MM.1S (cell line): ENCODE data around the gene HS3ST6.

ENCODE experiments used
- DNase-seq: peaks from one replicate; pipeline ENCODE4 v3.0.0-alpha.2; 2015
- H2AFZ ChIP-seq: fragments of 300-600 bp; sonication (generic); 2 replicates; pipeline ENCODE4 v1.6.0; 2016; ENCODE audit warnings: antibody characterized with exemption, low read length
- H3F3A ChIP-seq: fragments of 300-600 bp; sonication (generic); 2 replicates; pipeline ENCODE4 v1.6.1; 2016; ENCODE audit warnings: mild to moderate bottlenecking, antibody characterized with exemption, low read length, moderate library complexity, mixed read lengths; ENCODE audit not compliant: insufficient read depth
- H3K27ac ChIP-seq: fragments of 300-600 bp; sonication (generic); 2 replicates; pipeline ENCODE4 v1.5.1; 2016; ENCODE audit warnings: mild to moderate bottlenecking, low read length
- H3K27me3 ChIP-seq: fragments of 300-600 bp; sonication (generic); replicated peaks from 2 replicates; pipeline ENCODE4 v1.6.0; 2016; ENCODE audit warnings: low read length; ENCODE audit not compliant: insufficient read depth
- H3K36me3 ChIP-seq: fragments of 300-600 bp; sonication (generic); replicated peaks from 2 replicates; pipeline ENCODE4 v1.6.1; 2016; ENCODE audit warnings: mild to moderate bottlenecking, low read length, mixed read lengths; ENCODE audit not compliant: insufficient read depth
- H3K4me1 ChIP-seq: fragments of 300-600 bp; sonication (generic); 2 replicates; pipeline ENCODE4 v1.6.1; 2016; ENCODE audit warnings: low read length, mixed read lengths
- H3K4me2 ChIP-seq: fragments of 300-600 bp; sonication (generic); 2 replicates; pipeline ENCODE4 v1.6.0; 2016; ENCODE audit warnings: low read depth, low read length
- H3K4me3 ChIP-seq: fragments of 300-600 bp; sonication (generic); 2 replicates; pipeline ENCODE4 v1.5.1; 2016; ENCODE audit warnings: low read length, mixed read lengths
- H3K79me2 ChIP-seq: fragments of 300-600 bp; sonication (generic); 2 replicates; pipeline ENCODE4 v1.6.1; 2016; ENCODE audit warnings: mixed run types, low read length, mixed read lengths
- H3K9ac ChIP-seq: fragments of 300-600 bp; sonication (generic); 2 replicates; pipeline ENCODE4 v1.6.1; 2016; ENCODE audit warnings: low read length, mixed read lengths
- H3K9me2 ChIP-seq: fragments of 300-600 bp; sonication (generic); replicated peaks from 2 replicates; pipeline ENCODE4 v1.6.1; 2016; ENCODE audit warnings: mild to moderate bottlenecking, low read length, mixed read lengths; ENCODE audit not compliant: insufficient read depth
- H3K9me3 ChIP-seq: fragments of 300-600 bp; sonication (generic); replicated peaks from 2 replicates; pipeline ENCODE4 v1.6.1; 2016; ENCODE audit warnings: mild to moderate bottlenecking, low read length, mixed read lengths; ENCODE audit not compliant: insufficient read depth
- H4K20me1 ChIP-seq: fragments of 300-600 bp; sonication (generic); 2 replicates; pipeline ENCODE4 v1.6.1; 2016; ENCODE audit warnings: mild to moderate bottlenecking, low read length, moderate library complexity, mixed read lengths; ENCODE audit not compliant: insufficient read depth
- EZH2 ChIP-seq: fragments of 300-600 bp; sonication (generic); optimal IDR thresholded peaks from 2 replicates; pipeline ENCODE3; 2017; ENCODE audit warnings: low read depth, mild to moderate bottlenecking, antibody characterized with exemption, low read length, mixed read lengths
- EZH2phosphoT487 ChIP-seq: fragments of 300-600 bp; sonication (generic); IDR thresholded peaks from 2 replicates; pipeline ENCODE4 v1.6.1; 2018; ENCODE audit warnings: antibody characterized with exemption, low read length
- TF ChIP-seq, protein P1 (sequence below): fragments of 300-600 bp; sonication (generic); IDR thresholded peaks from 2 replicates; pipeline ENCODE4 v1.5.1; 2016; ENCODE audit warnings: antibody characterized with exemption, low read length, mixed read lengths

Gene HS3ST6

DNA sequence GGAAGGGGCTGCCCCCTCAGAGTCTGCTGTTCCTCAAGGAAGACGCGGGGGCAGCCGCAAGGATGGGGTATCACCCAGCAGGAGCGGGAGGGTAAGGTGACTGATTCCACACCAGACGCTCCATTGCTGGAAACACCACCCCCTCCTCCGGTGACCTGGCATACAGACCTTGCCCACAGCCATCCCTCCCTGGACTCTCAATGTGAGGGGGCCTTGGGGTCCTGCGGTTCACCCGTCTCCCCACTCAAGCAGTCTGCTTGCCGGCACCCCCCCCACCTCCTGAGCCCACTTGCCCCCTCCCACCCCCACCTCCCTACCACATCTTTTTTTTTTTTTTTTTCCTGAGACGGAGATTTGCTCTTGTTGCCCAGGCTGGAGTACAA lies 12.1 kb upstream of the HS3ST6 start:
- H2AFZ ChIP-seq: peak overlapping the region; percentile 97; the same call in 1 of the 2 replicates

DNA sequence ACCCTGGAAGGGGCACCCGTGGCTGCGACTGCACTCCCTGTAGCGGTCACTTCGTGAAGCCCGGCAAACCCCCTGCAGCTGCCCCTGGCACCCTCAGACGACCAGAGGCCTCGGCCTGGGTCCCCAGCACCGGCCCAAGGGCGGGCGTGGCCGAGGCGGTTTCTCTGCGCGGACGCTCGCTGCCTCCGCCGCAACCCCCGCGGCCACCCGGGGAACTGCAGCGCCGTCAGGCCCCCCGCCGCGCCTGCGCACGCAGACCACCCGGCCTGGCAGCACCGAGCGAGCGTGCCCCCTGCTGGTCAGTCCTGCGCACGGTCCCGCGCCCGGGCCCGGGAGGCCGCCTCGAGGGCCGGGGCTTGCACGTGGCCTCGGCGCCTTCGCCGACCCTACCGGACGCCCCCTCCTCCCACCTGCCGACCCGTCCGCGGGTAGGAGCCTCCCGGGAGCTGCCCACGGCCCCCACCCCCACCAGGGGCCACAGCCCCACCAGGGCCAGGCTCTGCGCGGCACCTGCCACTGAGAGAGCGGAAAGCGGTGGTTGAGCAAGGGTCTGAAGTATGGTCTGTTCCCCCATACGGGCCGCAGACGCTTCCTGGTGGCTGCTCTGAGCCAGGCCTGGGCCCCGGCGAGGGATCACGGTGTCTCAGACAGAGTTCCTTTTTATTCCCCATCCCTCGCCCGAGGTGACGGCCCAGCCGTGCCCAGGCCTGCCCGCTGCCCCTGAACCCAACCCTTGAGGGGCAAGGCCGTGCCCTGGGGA lies 11.5 kb upstream of the HS3ST6 start:
- TF ChIP-seq EZH2: no peak
- TF ChIP-seq, protein P1, sequence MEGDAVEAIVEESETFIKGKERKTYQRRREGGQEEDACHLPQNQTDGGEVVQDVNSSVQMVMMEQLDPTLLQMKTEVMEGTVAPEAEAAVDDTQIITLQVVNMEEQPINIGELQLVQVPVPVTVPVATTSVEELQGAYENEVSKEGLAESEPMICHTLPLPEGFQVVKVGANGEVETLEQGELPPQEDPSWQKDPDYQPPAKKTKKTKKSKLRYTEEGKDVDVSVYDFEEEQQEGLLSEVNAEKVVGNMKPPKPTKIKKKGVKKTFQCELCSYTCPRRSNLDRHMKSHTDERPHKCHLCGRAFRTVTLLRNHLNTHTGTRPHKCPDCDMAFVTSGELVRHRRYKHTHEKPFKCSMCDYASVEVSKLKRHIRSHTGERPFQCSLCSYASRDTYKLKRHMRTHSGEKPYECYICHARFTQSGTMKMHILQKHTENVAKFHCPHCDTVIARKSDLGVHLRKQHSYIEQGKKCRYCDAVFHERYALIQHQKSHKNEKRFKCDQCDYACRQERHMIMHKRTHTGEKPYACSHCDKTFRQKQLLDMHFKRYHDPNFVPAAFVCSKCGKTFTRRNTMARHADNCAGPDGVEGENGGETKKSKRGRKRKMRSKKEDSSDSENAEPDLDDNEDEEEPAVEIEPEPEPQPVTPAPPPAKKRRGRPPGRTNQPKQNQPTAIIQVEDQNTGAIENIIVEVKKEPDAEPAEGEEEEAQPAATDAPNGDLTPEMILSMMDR: peak; percentile 93
- no peak for TF ChIP-seq EZH2phosphoT487
- Histone ChIP-seq H3K79me2 (no peaks in the 10 kb centered on the region), H3K9ac (peak overlapping the region; percentile 60; the same call in 1 of the 2 replicates), H2AFZ (peak overlapping the region; percentile 97), H4K20me1 (no peaks in the 10 kb centered on the region), H3K9me2 (no peaks in the 10 kb centered on the region), H3K4me1 (peaks cover 5% of the 10 kb centered on the region), H3K9me3 (no peaks in the 10 kb centered on the region), H3K27ac (no peak overlapping the region), H3K36me3 (no peaks in the 10 kb centered on the region), H3K27me3 (peaks cover 6% of the 10 kb centered on the region; the same call in 1 of the 2 replicates), H3K4me2 (peak overlapping the region; percentile 75), H3K4me3 (peak overlapping the region; percentile 73), H3F3A (no peaks in the 10 kb centered on the region)
- peak; percentile 88 for DNase-seq

More for the DNA sequence above, 12.1 kb upstream of the HS3ST6 start:
- H3K36me3 ChIP-seq: no peaks in the 10 kb centered on the region
- DNase-seq: no peak
- H3F3A ChIP-seq: no peaks in the 10 kb centered on the region
- H3K4me1 ChIP-seq: peaks cover 5% of the 10 kb centered on the region
- H3K9me3 ChIP-seq: no peaks in the 10 kb centered on the region
- H3K9ac ChIP-seq: no peak overlapping the region
- TF ChIP-seq EZH2: no peak
- TF ChIP-seq EZH2phosphoT487: no peak
- TF ChIP-seq, protein P1: no peak
- no peaks in the 10 kb centered on the region for H4K20me1 ChIP-seq
- H3K4me2 ChIP-seq: no peak overlapping the region
- H3K4me3 ChIP-seq: no peak overlapping the region
- H3K9me2 ChIP-seq: no peaks in the 10 kb centered on the region
- no peaks in the 10 kb centered on the region for H3K79me2 ChIP-seq
- H3K27ac ChIP-seq: no peak overlapping the region
- H3K27me3 ChIP-seq: 0 out of 2 replicates have a peak, but pooled peaks cover 3% of the 10 kb centered on the region

DNA sequence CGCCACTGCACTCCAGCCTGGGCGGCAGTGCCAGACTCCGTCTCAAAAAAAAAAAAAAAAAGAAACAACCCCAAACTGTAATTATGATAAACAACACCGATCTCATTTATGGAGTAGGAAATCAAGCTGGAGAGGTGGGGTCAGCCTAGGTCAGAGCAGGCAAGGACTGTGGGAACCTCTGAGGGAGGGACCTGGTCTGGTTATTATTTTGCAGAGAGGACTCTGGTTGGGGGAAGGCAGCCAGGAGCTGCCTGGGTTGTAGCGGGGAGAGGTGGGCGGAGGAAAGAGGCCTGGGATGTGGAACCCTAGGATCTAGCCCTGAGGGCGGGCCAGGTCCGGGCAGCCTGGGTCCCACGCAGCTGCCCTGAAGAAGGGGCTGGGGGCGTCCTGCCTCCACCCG lies 10.9 kb upstream of the HS3ST6 start:
- peak; percentile 31 for DNase-seq
- Histone ChIP-seq H3K36me3 (no peaks in the 10 kb centered on the region), H3K9me3 (no peaks in the 10 kb centered on the region), H3K27ac (no peak overlapping the region), H3K4me1 (peaks cover 5% of the 10 kb centered on the region), H3K9ac (peak overlapping the region; percentile 60; the same call in 1 of the 2 replicates), H3K4me3 (peak overlapping the region; percentile 73), H3K9me2 (no peaks in the 10 kb centered on the region), H2AFZ (peak overlapping the region; percentile 56), H3K27me3 (peaks cover 12% of the 10 kb centered on the region; the same call in 1 of the 2 replicates), H4K20me1 (no peaks in the 10 kb centered on the region), H3F3A (no peaks in the 10 kb centered on the region), H3K4me2 (peak overlapping the region; percentile 75), H3K79me2 (no peaks in the 10 kb centered on the region)
- TF ChIP-seq EZH2 (no peak), EZH2phosphoT487 (no peak)
- TF ChIP-seq, protein P1: no peak
